Measurements from ENCODE around the gene CYTH4.

The CYTH4 gene

DNA sequence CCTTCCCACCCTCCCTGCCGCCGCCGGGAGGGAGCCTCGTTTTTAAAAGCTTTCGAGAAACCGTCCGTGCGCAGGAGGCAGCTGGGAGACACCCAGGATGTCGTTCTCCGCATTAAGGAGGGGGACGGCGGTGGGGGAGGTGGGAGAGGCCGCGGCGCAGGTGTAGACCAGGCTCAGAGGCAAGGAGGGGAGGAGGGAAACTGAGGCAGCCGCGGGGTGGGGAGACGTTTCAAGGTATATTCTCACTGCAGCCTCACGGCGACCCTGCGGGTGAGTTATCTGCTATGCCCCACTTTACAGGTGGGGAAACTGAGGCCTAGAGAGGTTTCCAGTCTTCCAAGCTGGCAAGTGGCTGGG is 42.7 kb downstream of the CYTH4 start:
- DNase-seq: no peak

DNA sequence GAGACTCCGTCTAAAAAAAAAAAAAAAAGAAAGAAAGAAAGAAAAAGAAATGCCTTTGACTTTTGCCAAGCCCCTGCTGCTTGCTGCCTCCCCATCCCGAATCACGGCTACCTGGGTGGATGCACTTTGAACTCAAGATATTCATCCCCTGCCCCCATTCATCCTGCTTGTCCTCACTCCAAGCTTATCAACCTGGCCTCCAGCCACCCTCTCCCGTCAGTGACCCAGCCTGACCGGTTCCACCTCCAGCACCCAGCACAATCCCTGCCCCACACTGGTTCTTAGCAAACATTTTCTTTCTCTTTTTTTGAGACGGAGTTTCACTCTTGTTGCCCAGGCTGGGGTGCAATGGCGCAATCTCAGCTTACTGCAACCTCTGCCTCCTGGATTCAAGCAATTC is 44.4 kb downstream of the CYTH4 start:
- DNase-seq: no peak

GRCh38 chr22:37328017-37328416 is 45.7 kb downstream of the CYTH4 start:
- no peak for DNase-seq

DNA sequence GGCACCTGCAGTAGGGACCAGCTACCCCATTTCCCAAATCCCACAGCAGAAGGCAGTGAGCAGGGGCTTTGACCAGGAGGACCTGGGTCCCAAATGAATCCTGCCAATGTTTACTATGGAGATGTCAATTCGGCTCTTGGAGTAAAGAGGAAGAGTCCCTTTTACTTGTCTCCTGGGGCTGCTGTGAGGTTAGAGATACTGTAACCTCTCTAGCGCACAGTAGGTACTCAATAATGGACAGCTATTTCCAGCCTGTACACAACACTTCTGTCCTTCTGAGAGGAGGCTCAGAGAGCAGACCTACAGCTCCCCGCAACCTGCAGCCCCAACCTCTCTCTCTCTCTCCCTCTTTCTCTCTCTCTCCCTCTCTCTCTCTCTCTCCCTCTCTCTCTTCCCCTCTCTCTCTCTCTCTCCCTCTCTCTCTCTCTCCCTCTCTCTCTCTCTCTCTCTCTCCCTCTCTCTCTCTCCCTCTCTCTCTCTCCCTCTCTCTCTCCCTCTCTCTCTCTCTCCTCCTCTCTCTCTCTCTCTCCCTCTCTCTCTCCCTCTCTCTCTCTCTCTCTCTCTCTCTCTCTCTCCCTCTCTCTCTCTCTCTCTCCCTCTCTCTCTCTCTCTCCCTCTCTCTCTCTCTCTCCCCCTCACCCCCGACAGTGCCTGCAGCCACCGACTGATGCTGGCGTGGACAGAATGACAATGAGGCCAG is 46.4 kb downstream of the CYTH4 start:
- DNase-seq: peak in 5 of 56 donors; percentile 3 to 58 (median 26)

DNA sequence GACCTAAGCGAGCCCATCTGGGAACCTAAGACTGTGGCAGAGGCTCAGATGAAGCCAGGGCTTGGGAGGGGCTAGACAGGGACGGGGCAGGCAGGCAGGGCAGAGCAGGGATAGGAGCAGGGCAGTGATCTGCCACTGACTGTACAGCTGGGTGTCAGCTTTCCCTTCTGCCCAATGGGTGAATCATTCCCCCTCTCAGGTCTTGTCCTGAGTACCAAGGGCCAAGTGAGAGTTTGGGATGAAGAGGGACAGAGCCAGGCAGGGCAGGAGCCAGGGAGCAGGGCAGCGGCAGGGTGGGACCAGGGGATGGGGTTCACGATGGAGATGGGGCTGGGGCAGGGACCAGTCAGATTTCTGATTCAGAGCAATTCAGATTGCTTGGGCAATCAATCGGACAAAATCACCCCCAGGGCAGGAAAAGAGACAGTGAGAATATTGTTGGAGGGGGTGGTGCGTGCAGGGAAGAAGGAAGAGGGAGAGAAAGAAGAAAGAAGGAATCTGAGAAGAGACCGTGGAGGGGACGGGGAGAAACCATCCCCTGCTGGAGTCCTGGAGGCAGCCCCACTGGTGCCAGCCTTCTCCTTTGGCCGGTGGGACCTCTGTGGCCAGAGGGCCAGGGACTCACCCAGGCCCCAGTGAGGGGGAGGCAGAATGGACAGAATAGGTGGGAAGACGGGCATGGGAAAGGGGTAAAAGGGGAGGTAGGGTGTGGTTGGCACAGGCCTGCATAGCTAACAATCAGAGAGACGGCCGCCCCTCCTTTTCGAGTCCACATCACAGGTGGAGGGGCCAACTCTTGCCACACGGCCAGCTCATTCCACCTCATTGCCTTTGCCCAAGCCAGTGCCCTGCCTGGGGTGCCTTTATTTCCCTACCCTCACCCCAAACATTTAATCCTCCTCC is 47.2 kb downstream of the CYTH4 start:
- peak in 4 of 56 donors; percentile 8 to 23 (median 18) for DNase-seq

DNA sequence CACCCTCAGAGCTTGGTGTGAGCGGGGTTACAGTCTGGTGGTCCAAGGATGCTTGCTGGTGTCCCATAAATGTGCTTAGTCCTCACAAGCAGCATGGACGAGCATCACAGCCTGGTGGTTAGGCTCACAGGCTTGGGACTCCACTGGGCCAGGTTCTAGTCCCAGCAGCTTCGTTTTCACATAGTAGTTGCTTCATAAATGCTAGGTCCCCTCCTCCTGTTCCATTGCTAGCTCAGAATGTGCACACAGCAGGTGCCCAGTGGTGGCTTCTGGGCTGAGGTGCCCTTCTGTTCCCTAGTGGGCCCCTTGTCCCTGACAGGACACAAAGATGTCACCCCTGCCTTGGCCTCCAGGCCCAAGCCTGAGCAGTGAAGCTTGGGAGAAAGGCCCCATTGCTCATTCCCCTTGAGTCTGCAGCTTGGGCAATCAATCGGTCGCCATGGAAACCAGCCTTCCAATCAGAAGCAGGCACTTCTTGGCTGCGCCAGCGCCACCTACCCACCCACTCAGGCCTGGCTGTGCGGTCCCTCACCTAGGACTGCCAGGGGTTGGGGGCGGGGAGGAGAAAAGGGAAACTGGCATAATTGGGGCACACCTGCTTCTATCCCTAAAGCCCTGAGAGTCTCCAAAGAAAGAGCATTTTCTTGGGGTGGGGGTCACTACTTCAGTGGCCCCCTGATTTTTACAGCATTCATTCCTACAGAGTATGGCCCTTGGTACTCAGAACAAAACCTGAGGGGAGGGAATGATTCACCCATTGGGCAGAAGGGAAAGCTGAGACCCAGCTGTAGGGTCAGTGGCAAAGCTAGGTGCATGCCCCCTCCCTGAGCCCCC is 48.1 kb downstream of the CYTH4 start:
- DNase-seq: peak in 47 of 56 donors; percentile 5 to 85 (median 47)

- DNase-seq: peak in 5 of 56 donors; percentile 2 to 31 (median 14)
Measured at GRCh38 chr22:37331034-37331428, 48.7 kb downstream of the CYTH4 start.

- no peak for DNase-seq
Measured at GRCh38 chr22:37331856-37332536, 49.7 kb downstream of the CYTH4 start.

- no peak for DNase-seq
Measured at GRCh38 chr22:37333724-37334460, 51.6 kb downstream of the CYTH4 start.

GRCh38 chr22:37334461-37334858 is 52.2 kb downstream of the CYTH4 start:
- DNase-seq: no peak

- DNase-seq: peak in 1 of 56 donors; percentile 41
Measured at GRCh38 chr22:37334859-37335805, 52.8 kb downstream of the CYTH4 start.

- DNase-seq: no peak
Measured at GRCh38 chr22:37335806-37336199, 53.5 kb downstream of the CYTH4 start.

DNA sequence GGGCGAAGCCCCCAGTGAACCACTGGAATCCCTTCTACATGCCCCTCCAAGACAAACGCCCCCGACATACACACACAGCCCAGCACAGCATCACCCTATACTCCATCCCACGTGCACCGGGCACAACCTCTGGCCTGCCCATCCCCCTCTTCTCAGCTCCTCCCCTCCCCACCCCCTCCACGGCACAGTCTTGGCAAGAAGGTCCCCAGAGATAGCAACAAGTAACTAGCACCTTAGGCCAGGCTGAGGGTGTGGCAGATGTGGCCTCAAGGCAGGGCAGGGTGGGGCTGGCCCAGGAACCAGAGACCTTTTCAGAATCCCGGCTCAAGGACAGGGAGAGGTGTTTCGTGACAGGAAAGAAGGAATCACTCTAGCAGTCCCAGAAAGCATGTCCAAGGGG is 54.3 kb downstream of the CYTH4 start:
- DNase-seq: no peak

DNA sequence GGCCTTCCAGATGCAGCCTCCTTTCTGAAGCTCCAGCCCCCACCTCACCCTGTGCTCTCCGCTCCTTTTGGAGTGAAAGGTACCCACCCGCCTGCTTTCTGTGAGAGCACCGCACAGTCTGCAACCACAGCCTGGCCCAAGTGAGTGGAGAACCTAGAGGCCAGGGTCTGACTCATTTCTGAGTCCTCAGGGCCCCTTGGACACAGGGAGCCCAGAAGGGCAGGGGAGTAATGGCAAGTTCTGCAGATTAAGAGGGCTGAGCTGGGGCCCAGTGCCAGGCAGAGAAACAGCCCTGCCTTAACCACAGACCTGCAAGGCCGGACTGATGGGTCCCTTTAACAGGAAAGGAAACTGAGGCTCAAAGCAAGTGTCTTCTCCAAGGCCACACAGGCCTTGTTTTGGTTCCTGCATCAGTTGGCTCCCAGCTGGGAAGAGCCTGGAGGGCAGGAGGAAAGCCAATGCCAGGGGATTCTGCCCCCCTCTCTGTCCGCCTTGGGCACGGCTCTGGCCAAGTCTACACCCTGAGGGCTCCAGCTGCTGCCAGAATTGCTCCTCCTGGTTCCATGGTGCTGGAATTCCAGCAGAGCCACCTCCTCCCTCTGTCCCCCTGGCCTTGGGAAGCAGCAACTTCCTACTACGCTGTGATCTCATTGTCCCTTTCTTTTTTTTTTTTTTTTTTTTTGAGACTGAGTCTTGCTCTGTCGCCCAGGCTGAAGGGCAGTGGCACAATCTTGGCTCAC is 55.1 kb downstream of the CYTH4 start:
- DNase-seq: no peak

DNA sequence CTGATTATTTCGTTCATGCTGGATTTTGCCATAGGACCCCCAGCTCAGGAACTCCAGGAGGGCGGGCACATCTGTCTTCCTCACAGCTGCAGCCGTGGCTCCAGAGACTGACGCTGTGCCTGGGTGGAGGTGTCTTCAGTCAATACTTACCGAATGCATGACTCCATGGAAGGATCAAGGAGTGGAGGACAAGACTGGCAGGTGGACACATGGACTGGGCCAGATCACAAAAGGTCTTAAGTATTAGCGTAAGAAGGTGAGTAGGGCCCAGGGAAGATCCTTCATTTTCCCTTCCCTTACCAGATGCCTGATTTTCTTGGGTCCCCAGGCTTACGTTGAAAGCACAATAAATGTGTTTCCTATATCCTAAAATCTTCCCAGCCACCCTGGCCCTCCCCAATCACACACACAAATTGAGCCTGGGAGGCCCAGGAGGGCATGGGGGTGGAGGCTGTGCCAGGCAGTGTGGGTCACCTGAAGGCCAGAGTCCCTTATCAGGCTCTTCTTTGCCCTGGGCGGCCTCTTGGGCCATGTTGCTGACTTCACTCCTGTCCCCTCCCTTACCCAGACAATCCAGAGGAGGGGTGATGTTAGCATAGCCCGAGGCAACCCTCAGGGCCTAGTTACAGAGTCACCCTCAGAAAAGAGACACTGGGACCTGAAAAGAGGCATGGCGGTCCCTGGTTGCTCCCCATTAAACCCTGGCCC is 56.4 kb downstream of the CYTH4 start:
- no peak for DNase-seq

DNA sequence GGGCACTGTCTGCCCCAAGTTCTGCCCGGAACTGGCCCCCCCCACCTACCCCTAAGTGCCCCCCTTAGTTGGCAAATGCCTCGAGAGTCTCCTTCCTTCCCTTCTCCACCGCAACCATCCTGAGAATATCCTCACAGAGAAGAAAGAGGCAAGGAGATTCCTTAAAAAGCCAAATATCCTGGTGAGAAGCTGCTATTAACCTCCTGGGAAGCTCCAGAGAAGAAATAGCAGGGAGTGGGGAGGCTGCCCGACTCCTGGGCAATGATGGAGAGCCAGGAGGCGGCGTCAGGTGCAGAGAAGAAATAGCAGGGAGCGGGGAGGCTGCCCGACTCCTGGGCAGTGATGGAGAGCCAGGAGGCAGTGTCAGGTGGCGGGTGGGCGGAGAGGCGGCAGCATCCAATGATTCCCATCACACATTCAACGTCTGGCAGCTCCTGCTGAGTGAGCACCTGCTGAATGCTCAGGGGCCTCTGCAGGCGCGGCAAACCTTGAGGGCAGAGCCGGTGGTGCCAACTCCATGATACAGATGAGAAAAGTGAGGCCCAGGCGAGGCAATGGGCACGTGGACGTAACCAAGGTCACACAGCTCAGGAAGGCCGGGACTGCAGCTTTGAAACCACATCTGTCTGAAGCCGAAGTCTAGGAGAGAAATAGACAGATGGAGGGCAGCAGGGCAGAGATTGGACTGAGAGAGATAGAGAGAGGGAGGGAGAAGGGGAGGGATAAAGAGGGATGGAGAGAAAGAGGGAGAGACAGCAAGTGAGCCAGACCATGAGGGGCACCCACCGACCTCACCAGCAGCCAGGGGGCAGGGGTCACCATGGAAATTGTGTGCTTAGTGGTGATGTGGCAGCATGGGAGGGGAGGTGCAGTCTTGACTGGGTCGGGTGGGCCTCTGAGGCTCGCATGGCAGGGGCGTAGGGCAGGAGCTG is 58.3 kb downstream of the CYTH4 start:
- DNase-seq: no peak

GRCh38 chr22:37342065-37342464 is 59.8 kb downstream of the CYTH4 start:
- DNase-seq: no peak
